Fibroblast of pulmonary artery (primary cell): ENCODE measurements around the gene HPS5.

Source experiments
- DNase-seq: peaks from one replicate; pipeline ENCODE4 v3.0.0-alpha.2; 2010; ENCODE audit warnings: low read depth
- H3K4me3 ChIP-seq: replicated peaks from 2 replicates; pipeline ENCODE4 v1.5.1; 2011; ENCODE audit warnings: low read depth, mild to moderate bottlenecking, control low read depth, low read length, moderate library complexity
- CTCF ChIP-seq: IDR thresholded peaks from 2 replicates; pipeline ENCODE4 v1.5.1; 2011; ENCODE audit warnings: mild to moderate bottlenecking, control low read depth, low read length, inconsistent platforms; ENCODE audit errors: missing control alignments

Gene HPS5

GRCh38 chr11:18321969-18322711, at the start of gene HPS5, which contains the start of gene GTF2H1:
HPS5 (minus strand) TSS chr11:18322140; CDS start chr11:18317858, 4,282 bp downstream.
GTF2H1 (plus strand) TSS chr11:18322567; CDS start chr11:18333075, 10,508 bp downstream.
- TF ChIP-seq CTCF = no peak
- DNase-seq = peak; percentile 99
- peak within 1 kb of the TSS; percentile 71 for H3K4me3 ChIP-seq

DNA sequence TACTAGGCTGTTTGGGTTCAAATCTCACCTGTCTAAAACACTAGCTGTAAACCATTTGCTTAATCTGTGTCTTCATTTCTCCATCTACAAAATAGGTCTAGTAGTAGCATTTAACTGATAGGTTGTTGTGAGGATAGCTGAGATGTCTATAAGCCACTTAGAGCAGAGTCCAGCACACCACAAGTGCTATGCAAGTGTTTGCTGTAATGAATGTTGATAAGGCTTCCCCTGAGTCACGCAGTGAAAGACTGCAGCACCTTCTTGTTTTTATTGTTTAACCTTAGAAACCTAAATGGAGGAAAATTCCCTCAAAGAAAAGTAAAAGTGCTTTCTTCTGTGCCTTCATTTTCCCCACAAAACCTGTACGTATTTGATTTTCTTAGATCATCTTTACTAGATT, 49.3 kb upstream of the HPS5 start:
- no peak overlapping the region for H3K4me3 ChIP-seq
- DNase-seq = peak; percentile 26
- no peak for TF ChIP-seq CTCF

GRCh38 chr11:18369398-18369797, 47.5 kb upstream of the HPS5 start:
- TF ChIP-seq CTCF = no peak
- H3K4me3 ChIP-seq = no peak overlapping the region

DNA sequence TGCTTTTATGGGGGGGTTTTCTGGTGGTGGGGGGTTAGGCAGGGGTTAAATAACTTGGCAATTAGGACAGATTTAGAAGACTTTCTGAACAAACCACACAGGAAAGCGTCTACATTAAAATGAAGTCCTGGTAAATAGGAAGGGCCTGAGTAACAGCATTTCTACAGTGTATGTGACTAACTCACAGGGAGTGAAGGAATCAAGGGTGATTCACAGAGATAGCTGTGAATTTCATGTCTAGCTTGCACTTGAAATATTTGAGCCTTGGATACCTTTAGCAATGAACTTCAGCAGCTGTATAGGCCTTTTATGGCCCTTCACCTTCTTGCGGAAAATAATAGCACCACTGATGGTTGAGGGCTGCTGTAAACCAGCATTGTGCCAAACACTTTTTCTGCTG, 46.3 kb upstream of the HPS5 start:
- TF ChIP-seq CTCF = no peak
- no peak overlapping the region for H3K4me3 ChIP-seq
- peak; percentile 46 for DNase-seq

More at GRCh38 chr11:18369398-18369797, 47.5 kb upstream of the HPS5 start:
- no peak for DNase-seq

DNA sequence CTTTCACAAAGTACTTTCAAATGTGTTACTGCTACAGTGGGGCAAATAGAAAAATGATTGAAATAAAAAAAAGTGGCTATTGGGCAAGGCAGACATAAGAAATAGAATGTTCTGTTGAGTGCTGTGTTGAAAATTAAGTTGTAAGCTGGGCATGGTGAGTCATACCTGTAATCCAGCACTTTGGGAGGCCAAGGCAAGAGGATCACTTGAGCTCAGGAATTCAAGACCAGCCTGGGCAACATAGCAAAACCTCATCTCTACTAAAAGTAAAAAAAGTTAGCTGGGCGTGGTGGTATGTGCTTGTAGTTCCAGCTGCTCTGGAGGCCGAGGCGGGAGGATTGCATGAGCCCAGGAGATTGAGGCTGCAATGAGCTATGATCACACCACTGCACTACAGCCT, 45.5 kb upstream of the HPS5 start:
- H3K4me3 ChIP-seq = no peak overlapping the region
- TF ChIP-seq CTCF = no peak
- DNase-seq = peak; percentile 25

DNA sequence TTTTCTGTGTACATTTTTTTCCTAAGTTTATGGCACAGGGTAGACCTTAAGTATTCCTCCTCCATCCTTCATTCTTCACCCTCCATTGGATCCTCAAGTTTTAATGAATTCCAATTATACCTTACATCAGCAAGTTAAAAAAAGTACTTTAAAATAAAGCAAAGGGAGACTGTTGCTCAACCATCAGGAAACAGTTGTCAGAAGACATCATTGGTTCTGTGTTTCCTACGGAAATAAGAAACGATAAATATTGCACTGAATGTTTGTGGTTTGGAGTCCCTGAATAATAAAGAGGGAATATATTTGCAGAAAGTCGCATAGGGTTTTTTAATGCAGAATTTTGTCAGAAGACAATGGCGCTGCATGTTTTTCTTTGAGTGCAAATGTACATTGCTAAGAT, 44.3 kb upstream of the HPS5 start:
- TF ChIP-seq CTCF = no peak
- DNase-seq = peak; percentile 44
- H3K4me3 ChIP-seq = no peak overlapping the region

DNA sequence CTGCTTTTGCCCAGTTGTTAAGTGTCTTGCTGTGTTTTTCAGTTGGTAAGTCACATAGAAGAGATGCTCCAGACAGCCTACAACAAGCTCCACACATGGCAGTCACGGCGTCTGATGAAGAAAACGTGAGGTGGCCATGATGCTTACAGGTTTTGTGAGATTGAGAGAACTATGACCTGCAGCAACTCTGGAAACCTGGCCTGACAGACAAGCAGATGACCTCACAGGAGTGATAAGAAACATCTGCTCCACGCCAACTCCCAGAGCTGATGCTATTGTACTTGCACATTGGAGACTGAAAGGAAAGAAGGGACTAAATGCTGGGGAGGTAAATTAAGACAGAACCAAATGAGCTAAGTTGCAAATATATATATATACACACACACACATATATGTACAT, 43.8 kb upstream of the HPS5 start:
- no peak overlapping the region for H3K4me3 ChIP-seq
- DNase-seq = peak; percentile 21
- no peak for TF ChIP-seq CTCF
